HepG2 (cell line): ENCODE results near the gene SMARCA4. TPM values are rescaled to one million over a fixed set of nuclear protein-coding genes. Genes with fewer than 3 reads are reported as not detected.

Source experiments
- ATAC-seq: fragments of 200-7000 bp; cut with Tn5 transposase; 3 replicates; pipeline ENCODE4 v1.9.1; 2020; ENCODE audit warnings: mild to moderate bottlenecking, moderate library complexity
- BruUV-seq: library from RNA; stranded (reverse); fragments of 400-500 nt; replicated peaks from 2 replicates; lab custom pipeline; 2021; lab: Mats Ljungman, UMichigan
- CTCF ChIA-PET: fragments of 300-600 bp; formaldehyde crosslinking; extraction: SDS; loops from one replicate; lab custom pipeline; 2021; ENCODE audit warnings: low total read pairs, inconsistent platforms, low intra/inter-chr PET ratio; lab: Yijun Ruan, JAX
- POLR2A ChIA-PET: fragments of 350-600 bp; sonication (Branson Sonifier 250); formaldehyde crosslinking; loops from one replicate; lab custom pipeline; 2020; ENCODE audit warnings: antibody characterized with exemption, inconsistent platforms; lab: Yijun Ruan, JAX
- DNase-seq: peaks from one replicate; pipeline ENCODE4 v3.0.0-alpha.2; 2015; ENCODE audit warnings: low spot score
- FAIRE-seq: peaks from 3 replicates; lab custom pipeline; 2011; peaks lifted over from hg19 to GRCh38; lab: Jason Lieb, UNC
- H2AFZ ChIP-seq: one replicate; pipeline ENCODE4 v1.6.1; 2011; ENCODE audit warnings: low read length, inconsistent platforms
- H3K27ac ChIP-seq: fragments of 300-600 bp; 3 replicates; pipeline ENCODE4 v1.8.0; 2011; ENCODE audit warnings: mixed run types, mild to moderate bottlenecking, mixed read lengths, low read length, inconsistent platforms; ENCODE audit not compliant: insufficient read depth; ENCODE audit errors: extremely low read length
- H3K27me3 ChIP-seq, 2 experiments: fragments of 200-600 bp in 1 of 2; 2 replicates in 1 of 2; 3 replicates in 1 of 2; pipeline versions ENCODE4 v1.6.0 to v1.8.0; 2011; ENCODE audit warnings: low read length in 2 of 2, mild to moderate bottlenecking in 2 of 2, moderate library complexity in 2 of 2, inconsistent platforms in 1 of 2; ENCODE audit not compliant: insufficient read depth in 2 of 2, control insufficient read depth in 1 of 2
- H3K36me3 ChIP-seq, 2 experiments: fragments of 200-600 bp in 1 of 2; replicated peaks in 1 of 2; 2 replicates in 1 of 2; 3 replicates in 1 of 2; pipeline versions ENCODE4 v1.5.1 to v1.8.0; 2011; ENCODE audit warnings: low read length in 2 of 2, inconsistent platforms in 1 of 2; ENCODE audit not compliant: insufficient read depth in 2 of 2, control insufficient read depth in 1 of 2
- H3K4me1 ChIP-seq: 2 replicates; pipeline ENCODE4 v1.5.1; 2012; ENCODE audit warnings: low read length, inconsistent platforms; ENCODE audit not compliant: insufficient read depth
- H3K4me2 ChIP-seq: 2 replicates; pipeline ENCODE4 v1.6.0; 2011; ENCODE audit warnings: low read depth, low read length, inconsistent platforms
- H3K4me3 ChIP-seq, 3 experiments: fragments of 200-600 bp in 1 of 3; sonication (generic), shearing (Covaris generic) in 1 of 3; replicated peaks in 1 of 3; 2 replicates each; pipeline ENCODE4 v1.5.1; 2011 to 2016; ENCODE audit warnings: low read length in 3 of 3, inconsistent platforms in 2 of 3, low read depth in 2 of 3, mild to moderate bottlenecking in 2 of 3, control low read depth in 1 of 3, mixed read lengths in 1 of 3; ENCODE audit not compliant: insufficient read depth in 1 of 3
- H3K79me2 ChIP-seq: one replicate; pipeline ENCODE4 v1.6.1; 2011; ENCODE audit warnings: low read length, inconsistent platforms; ENCODE audit not compliant: insufficient read depth
- H3K9ac ChIP-seq: 2 replicates; pipeline ENCODE4 v1.6.0; 2011; ENCODE audit warnings: mild to moderate bottlenecking, low read depth, low read length, inconsistent platforms; ENCODE audit not compliant: insufficient read depth
- H3K9me3 ChIP-seq: 2 replicates; pipeline ENCODE4 v1.5.1; 2012; ENCODE audit warnings: mild to moderate bottlenecking, low read length
- H4K20me1 ChIP-seq: 2 replicates; pipeline ENCODE4 v1.6.0; 2011; ENCODE audit warnings: inconsistent platforms, mild to moderate bottlenecking, low read length, moderate library complexity; ENCODE audit not compliant: insufficient read depth
- ARNT2 ChIP-seq: sonication (generic); formaldehyde crosslinking; IDR thresholded peaks from 2 replicates; pipeline ENCODE4 v1.8.0; 2022; ENCODE audit warnings: mild to moderate bottlenecking, low read depth, missing genetic modification reagents, moderate library complexity
- XBP1 ChIP-seq: sonication (generic); formaldehyde crosslinking; IDR thresholded peaks from 2 replicates; pipeline ENCODE4 v1.5.0; 2020; ENCODE audit warnings: missing genetic modification reagents
- ZFP37 ChIP-seq: sonication (generic); formaldehyde crosslinking; IDR thresholded peaks from 2 replicates; pipeline ENCODE4 v1.4.0; 2020; ENCODE audit warnings: missing genetic modification reagents, borderline replicate concordance
- ZFP62 ChIP-seq: sonication (generic); formaldehyde crosslinking; IDR thresholded peaks from 2 replicates; pipeline ENCODE4 v1.4.0; 2020; ENCODE audit warnings: missing genetic modification reagents
- ZNF607 ChIP-seq: sonication (generic); formaldehyde crosslinking; IDR thresholded peaks from 2 replicates; pipeline ENCODE4 v1.5.1; 2020; ENCODE audit warnings: missing genetic modification reagents, mild to moderate bottlenecking, borderline replicate concordance
- WGBS: methylation state at CpG from one replicate; pipeline ENCODE4 v1.1.6; 2017; ENCODE audit warnings: low lambda C conversion rate; 5-methylcytosine and 5-hydroxymethylcytosine counted together
- in situ Hi-C: cut with HindIII; loops from 2 replicates; pipeline ENCODE4 v1.10.0; 2017; ENCODE audit warnings: low pct_unique_long_range_greater_than_20kb; ENCODE audit not compliant: extremely low pct_ligation_motif_present
- intact Hi-C: fragments of 100-400 bp; cut with micrococcal nuclease; formaldehyde crosslinking; loops from one replicate; pipeline ENCODE4 v1.10.0; 2022; ENCODE audit not compliant: unreplicated experiment
- polyA plus RNA-seq, 8 experiments: library from polyadenylated mRNA; depleted of rRNA in 3 of 8; stranded (reverse) in 7 of 8; unstranded in 1 of 8; fragments of >200 nt; fragmentation: Illumina TruSeq in 4 of 8; extraction: Trizol in 4 of 8; gene quantifications; 2 replicates each; pipeline versions ENCODE4 v1.2.1 to v1.2.3, GENCODE V29; 2011 to 2016; ENCODE audit warnings: low read depth in 4 of 8, missing spikeins in 1 of 8, mixed read lengths in 1 of 8; ENCODE audit not compliant: insufficient read depth in 1 of 8
- total RNA-seq, 5 experiments: library from RNA; depleted of rRNA; stranded (reverse); fragments of >200 nt; fragmentation: Illumina TruSeq; extraction: Trizol; gene quantifications; 2 replicates each; pipeline ENCODE4 v1.2.3, GENCODE V29; 2016; ENCODE audit warnings: low read depth in 1 of 5
- TF ChIP-seq, protein P1 (sequence below): sonication (generic); formaldehyde crosslinking; IDR thresholded peaks from 2 replicates; pipeline ENCODE4 v1.9.0; 2021; ENCODE audit warnings: mild to moderate bottlenecking, missing genetic modification reagents
- TF ChIP-seq, protein P2 (sequence below): sonication (generic); formaldehyde crosslinking; IDR thresholded peaks from 2 replicates; pipeline ENCODE4 v1.4.0; 2020; ENCODE audit warnings: missing genetic modification reagents, mild to moderate bottlenecking, borderline replicate concordance

SMARCA4 gene
- total and polyA plus RNA-seq, 2 of the 13 experiments (the other 11 are each of a cell fraction or from before 2014, with no cell fraction given): 25.4 to 45.9 TPM

DNA sequence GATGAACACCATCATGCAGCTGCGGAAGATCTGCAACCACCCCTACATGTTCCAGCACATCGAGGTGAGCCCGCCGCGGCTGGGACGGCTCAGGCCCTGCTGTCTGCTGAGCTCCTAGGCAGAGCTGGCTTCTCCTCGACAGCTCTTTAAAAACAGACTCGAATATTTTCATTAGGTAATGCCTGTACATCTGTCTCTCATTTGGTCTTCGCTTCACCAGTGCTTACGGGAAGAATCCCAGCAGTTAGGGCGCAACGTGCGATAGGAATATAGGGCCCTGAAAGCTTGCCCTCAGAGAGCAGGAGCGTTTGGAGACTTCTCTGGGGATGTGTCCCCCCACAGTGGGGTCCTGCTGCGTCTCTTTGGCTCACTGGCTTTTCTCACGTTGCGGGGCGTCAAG, 64.6 kb downstream of the SMARCA4 start:
- no peak for DNase-seq
- Histone ChIP-seq H2AFZ (no peak overlapping the region), H3K4me3 (no peak overlapping the region), H3K79me2 (no peaks in the 10 kb centered on the region), H3K9me3 (no peaks in the 10 kb centered on the region), H3K4me1 (no peaks in the 10 kb centered on the region), H3K9ac (no peak overlapping the region), H3K4me2 (no peak overlapping the region), H3K27me3 (no peaks in the 10 kb centered on the region), H3K36me3 (peaks cover 55 to 84% of the 10 kb centered on the region in 2 experiments; a peak in 4 of 5 replicates), H3K27ac (no peak overlapping the region), H4K20me1 (no peaks in the 10 kb centered on the region)
- FAIRE-seq: no peak
- in situ Hi-C loops: no loop called here
- no TSS peak for BruUV-seq
- ATAC-seq: no peak
- TF ChIP-seq ARNT2 (CRISPR knock-in tag): no peak
- ChIA-PET POLR2A (no interaction called here), CTCF (no interaction called here)
- 98% methylated on average over 17 of the region's 18 CpGs for WGBS
- intact Hi-C loops: no loop called here

DNA sequence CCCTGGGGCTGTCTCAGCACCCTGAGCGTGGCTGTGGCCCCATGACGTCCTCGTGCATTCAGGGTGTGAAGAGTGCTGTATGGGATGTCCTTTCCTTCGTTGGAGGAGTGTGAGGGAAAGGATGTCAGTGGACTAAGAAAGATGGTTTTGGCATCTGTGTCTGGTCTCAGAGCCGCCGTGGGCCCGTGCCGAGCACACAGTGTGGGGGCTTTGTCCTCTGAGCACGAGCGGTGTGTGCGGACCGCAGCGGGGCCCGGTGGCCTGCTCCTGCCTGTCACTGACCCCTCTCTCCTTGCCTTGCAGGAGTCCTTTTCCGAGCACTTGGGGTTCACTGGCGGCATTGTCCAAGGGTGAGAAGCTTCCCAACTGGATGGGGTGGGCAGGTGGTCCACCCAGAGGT, 65.2 kb downstream of the SMARCA4 start:
- no peak for ATAC-seq
- Histone ChIP-seq H3K4me1 (no peaks in the 10 kb centered on the region), H3K4me2 (no peak overlapping the region), H2AFZ (no peak overlapping the region), H3K4me3 (no peak overlapping the region), H3K36me3 (peaks cover 56 to 84% of the 10 kb centered on the region in 2 experiments; a peak in 4 of 5 replicates), H3K27me3 (no peaks in the 10 kb centered on the region), H4K20me1 (no peaks in the 10 kb centered on the region), H3K79me2 (no peaks in the 10 kb centered on the region), H3K9ac (no peak overlapping the region), H3K27ac (no peak overlapping the region), H3K9me3 (no peaks in the 10 kb centered on the region)
- intact Hi-C loops (no loop called here), in situ Hi-C loops (no loop called here)
- POLR2A ChIA-PET: no interaction called here
- DNase-seq: no peak
- CTCF ChIA-PET: no interaction called here
- no TSS peak for BruUV-seq
- 98% methylated on average over 15 of the region's 16 CpGs for WGBS
- FAIRE-seq: no peak
- TF ChIP-seq, protein P1, sequence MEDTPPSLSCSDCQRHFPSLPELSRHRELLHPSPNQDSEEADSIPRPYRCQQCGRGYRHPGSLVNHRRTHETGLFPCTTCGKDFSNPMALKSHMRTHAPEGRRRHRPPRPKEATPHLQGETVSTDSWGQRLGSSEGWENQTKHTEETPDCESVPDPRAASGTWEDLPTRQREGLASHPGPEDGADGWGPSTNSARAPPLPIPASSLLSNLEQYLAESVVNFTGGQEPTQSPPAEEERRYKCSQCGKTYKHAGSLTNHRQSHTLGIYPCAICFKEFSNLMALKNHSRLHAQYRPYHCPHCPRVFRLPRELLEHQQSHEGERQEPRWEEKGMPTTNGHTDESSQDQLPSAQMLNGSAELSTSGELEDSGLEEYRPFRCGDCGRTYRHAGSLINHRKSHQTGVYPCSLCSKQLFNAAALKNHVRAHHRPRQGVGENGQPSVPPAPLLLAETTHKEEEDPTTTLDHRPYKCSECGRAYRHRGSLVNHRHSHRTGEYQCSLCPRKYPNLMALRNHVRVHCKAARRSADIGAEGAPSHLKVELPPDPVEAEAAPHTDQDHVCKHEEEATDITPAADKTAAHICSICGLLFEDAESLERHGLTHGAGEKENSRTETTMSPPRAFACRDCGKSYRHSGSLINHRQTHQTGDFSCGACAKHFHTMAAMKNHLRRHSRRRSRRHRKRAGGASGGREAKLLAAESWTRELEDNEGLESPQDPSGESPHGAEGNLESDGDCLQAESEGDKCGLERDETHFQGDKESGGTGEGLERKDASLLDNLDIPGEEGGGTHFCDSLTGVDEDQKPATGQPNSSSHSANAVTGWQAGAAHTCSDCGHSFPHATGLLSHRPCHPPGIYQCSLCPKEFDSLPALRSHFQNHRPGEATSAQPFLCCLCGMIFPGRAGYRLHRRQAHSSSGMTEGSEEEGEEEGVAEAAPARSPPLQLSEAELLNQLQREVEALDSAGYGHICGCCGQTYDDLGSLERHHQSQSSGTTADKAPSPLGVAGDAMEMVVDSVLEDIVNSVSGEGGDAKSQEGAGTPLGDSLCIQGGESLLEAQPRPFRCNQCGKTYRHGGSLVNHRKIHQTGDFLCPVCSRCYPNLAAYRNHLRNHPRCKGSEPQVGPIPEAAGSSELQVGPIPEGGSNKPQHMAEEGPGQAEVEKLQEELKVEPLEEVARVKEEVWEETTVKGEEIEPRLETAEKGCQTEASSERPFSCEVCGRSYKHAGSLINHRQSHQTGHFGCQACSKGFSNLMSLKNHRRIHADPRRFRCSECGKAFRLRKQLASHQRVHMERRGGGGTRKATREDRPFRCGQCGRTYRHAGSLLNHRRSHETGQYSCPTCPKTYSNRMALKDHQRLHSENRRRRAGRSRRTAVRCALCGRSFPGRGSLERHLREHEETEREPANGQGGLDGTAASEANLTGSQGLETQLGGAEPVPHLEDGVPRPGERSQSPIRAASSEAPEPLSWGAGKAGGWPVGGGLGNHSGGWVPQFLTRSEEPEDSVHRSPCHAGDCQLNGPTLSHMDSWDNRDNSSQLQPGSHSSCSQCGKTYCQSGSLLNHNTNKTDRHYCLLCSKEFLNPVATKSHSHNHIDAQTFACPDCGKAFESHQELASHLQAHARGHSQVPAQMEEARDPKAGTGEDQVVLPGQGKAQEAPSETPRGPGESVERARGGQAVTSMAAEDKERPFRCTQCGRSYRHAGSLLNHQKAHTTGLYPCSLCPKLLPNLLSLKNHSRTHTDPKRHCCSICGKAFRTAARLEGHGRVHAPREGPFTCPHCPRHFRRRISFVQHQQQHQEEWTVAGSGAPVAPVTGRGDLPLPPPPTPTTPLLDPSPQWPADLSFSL (CRISPR knock-in tag): no peak
- TF ChIP-seq ZFP62 (CRISPR knock-in tag) (no peak), ZFP37 (no peak), XBP1 (CRISPR knock-in tag) (no peak), ZNF607 (CRISPR knock-in tag) (no peak)
- TF ChIP-seq, protein P2, sequence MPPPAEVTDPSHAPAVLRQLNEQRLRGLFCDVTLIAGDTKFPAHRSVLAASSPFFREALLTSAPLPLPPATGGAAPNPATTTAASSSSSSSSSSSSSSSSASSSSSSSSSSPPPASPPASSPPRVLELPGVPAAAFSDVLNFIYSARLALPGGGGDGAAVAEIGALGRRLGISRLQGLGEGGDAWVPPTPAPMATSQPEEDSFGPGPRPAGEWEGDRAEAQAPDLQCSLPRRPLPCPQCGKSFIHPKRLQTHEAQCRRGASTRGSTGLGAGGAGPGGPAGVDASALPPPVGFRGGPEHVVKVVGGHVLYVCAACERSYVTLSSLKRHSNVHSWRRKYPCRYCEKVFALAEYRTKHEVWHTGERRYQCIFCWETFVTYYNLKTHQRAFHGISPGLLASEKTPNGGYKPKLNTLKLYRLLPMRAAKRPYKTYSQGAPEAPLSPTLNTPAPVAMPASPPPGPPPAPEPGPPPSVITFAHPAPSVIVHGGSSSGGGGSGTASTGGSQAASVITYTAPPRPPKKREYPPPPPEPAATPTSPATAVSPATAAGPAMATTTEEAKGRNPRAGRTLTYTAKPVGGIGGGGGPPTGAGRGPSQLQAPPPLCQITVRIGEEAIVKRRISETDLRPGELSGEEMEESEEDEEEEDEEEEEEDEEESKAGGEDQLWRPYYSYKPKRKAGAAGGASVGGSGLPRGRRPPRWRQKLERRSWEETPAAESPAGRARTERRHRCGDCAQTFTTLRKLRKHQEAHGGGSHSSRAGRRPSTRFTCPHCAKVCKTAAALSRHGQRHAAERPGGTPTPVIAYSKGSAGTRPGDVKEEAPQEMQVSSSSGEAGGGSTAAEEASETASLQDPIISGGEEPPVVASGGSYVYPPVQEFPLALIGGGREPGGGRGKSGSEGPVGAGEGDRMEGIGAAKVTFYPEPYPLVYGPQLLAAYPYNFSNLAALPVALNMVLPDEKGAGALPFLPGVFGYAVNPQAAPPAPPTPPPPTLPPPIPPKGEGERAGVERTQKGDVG (CRISPR knock-in tag): no peak
